ACC112 (cell line): Measurements from ENCODE around the gene PLA2G2C.
"Not testable (repeated sequence)": the region's sequence is repeated elsewhere in the genome, so short reads cannot be mapped to it uniquely, and the experiment has no call there.

ENCODE experiments used
- H2AFZ ChIP-seq: fragments of 200-600 bp; sonication (generic); one replicate; pipeline ENCODE4 v1.6.0; 2017; ENCODE audit warnings: antibody characterized with exemption, low read length; ENCODE audit not compliant: unreplicated experiment
- H3K27ac ChIP-seq: fragments of 200-600 bp; sonication (generic); 2 replicates; pipeline ENCODE4 v1.5.1; 2014; ENCODE audit warnings: low read depth, mild to moderate bottlenecking, antibody characterized with exemption, low read length, moderate library complexity
- H3K27me3 ChIP-seq: fragments of 200-600 bp; sonication (generic); 2 replicates; pipeline ENCODE4 v1.6.1; 2014; ENCODE audit warnings: mild to moderate bottlenecking, antibody characterized with exemption, low read length, moderate library complexity, mixed read lengths; ENCODE audit not compliant: insufficient read depth
- H3K36me3 ChIP-seq: fragments of 200-600 bp; sonication (generic); 2 replicates; pipeline ENCODE4 v1.6.1; 2016; ENCODE audit warnings: mild to moderate bottlenecking, antibody characterized with exemption, low read length, moderate library complexity, mixed read lengths; ENCODE audit not compliant: insufficient read depth
- H3K4me1 ChIP-seq: fragments of 200-600 bp; sonication (generic); one replicate; pipeline ENCODE4 v1.6.1; 2016; ENCODE audit warnings: low read length, mixed read lengths; ENCODE audit not compliant: insufficient read depth, unreplicated experiment, control insufficient read depth
- H3K4me3 ChIP-seq: fragments of 200-600 bp; sonication (generic); 2 replicates; pipeline ENCODE4 v1.5.1; 2014; ENCODE audit warnings: mild to moderate bottlenecking, low read depth, low read length
- H3K79me2 ChIP-seq: fragments of 200-600 bp; sonication (generic); one replicate; pipeline ENCODE4 v1.6.0; 2016; ENCODE audit warnings: low read length; ENCODE audit not compliant: control insufficient read depth, unreplicated experiment, insufficient read depth

PLA2G2C gene

DNA sequence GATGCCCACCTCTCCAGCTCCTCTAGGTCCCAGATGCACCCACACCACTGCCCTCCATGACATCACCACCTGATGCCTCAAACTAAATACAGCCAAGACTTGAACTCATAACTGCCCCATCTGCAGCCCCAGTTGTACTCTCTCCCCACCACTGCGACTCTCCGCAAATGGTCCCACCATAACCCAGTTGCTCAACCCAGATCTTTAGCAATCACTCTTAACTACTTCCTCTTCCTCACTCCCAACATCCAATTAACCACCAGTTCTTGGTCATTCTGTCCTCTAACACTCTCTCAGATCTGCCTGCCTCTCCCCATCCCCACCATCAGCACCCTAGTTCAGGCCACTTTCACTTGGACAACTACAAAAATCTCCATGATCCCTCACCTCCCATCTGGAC is 36.8 kb upstream of the PLA2G2C start:
- H3K4me1 ChIP-seq, result no peaks in the 10 kb centered on the region
- no peaks in the 10 kb centered on the region for H3K79me2 ChIP-seq
- no peak overlapping the region for H2AFZ ChIP-seq
- peaks cover 90% of the 10 kb centered on the region for H3K27me3 ChIP-seq
- H3K36me3 ChIP-seq, result no peaks in the 10 kb centered on the region
- no peak overlapping the region for H3K4me3 ChIP-seq
- no peak overlapping the region for H3K27ac ChIP-seq

DNA sequence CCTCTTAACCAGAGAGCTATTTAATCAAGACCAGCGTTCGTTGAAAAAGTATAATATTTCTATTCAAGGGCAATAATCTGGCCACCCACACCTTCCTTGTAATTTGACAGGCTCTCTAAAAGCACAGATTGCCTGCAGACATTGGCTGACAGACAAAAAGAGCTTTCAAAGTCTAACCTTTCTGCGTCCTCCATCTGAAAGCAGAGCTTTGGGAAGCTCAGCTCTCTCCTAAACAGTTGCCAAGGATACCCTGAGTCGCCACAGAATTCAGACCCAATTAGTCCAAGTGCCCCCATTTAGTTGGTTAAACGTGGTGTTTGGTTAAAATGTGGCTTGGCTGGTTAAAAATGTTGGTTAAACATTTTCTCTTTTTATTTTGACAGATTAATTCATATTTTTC is 33.7 kb upstream of the PLA2G2C start:
- Histone ChIP-seq H3K36me3 (no peaks in the 10 kb centered on the region), H3K4me1 (no peaks in the 10 kb centered on the region), H3K27me3 (peaks cover 86% of the 10 kb centered on the region), H3K4me3 (no peak overlapping the region), H2AFZ (no peak overlapping the region), H3K79me2 (no peaks in the 10 kb centered on the region), H3K27ac (no peak overlapping the region)

GRCh38 chr1:20219053-20219452 is 32.7 kb upstream of the PLA2G2C start:
- not testable (repeated sequence) for H3K4me3 ChIP-seq, H3K79me2 ChIP-seq, H2AFZ ChIP-seq, H3K36me3 ChIP-seq, H3K27ac ChIP-seq, H3K4me1 ChIP-seq
- H3K27me3 ChIP-seq, result peaks cover 86% of the 10 kb centered on the region

GRCh38 chr1:20216574-20216973 is 30.3 kb upstream of the PLA2G2C start:
- peaks cover 5% of the 10 kb centered on the region for H3K4me1 ChIP-seq
- no peaks in the 10 kb centered on the region for H3K79me2 ChIP-seq
- H3K27ac ChIP-seq, result no peak overlapping the region
- H3K36me3 ChIP-seq, result no peaks in the 10 kb centered on the region
- peaks cover 68% of the 10 kb centered on the region for H3K27me3 ChIP-seq
- H2AFZ ChIP-seq, result no peak overlapping the region
- no peak overlapping the region for H3K4me3 ChIP-seq

DNA sequence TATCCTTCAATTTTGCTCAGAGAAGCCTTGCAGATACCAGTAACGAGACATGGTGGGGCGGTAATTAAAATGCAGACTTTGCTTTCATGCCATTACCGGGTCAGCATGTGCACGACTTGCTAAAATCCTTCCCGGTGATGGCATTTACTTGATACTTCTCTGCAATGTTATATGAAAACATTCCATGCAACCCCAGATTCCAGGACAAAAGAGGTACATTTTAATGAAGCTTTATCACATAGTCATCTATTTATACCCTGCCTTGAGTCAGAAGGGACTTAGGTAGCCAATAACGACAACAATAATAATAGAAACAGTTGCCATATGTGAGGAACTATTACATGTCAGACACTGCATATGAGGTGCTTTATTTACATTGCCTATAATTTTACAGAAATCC is 29.4 kb upstream of the PLA2G2C start:
- no peaks in the 10 kb centered on the region for H3K36me3 ChIP-seq
- H3K4me3 ChIP-seq, result no peak overlapping the region
- H3K27me3 ChIP-seq, result peaks cover 62% of the 10 kb centered on the region
- no peak overlapping the region for H2AFZ ChIP-seq
- H3K4me1 ChIP-seq, result peaks cover 5% of the 10 kb centered on the region
- H3K79me2 ChIP-seq, result no peaks in the 10 kb centered on the region
- no peak overlapping the region for H3K27ac ChIP-seq

DNA sequence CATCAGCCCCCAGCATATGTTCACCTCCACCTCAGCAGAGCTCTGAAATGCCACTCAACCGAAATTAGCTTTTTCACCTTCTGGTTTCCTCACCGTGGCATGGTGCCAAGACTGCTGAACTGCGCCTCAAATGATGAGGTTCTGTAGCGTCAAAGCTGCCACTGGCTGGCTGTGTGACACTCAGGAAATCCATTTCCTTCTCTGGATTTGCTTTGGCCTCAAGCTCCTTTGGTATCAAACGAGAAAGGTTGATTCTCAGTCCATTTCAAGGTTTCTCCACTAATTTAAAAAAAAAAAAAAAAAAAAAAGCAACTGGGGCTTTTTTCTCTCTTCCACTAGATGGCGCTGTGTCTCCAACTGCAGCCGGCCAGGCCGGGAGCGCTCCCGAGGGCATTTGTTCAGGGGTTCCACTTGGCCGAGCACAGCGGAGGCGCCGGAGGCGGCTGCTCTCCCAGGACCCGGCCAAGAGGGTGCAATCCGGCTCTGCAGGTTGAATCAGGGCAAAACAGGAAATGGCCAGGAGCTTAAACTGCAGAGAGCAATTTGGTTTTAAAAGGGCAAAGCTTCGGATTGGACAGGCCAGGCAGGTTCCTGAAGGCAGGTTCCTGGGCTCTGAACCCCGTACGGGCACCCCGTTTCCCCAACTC is 26.5 kb upstream of the PLA2G2C start:
- Histone ChIP-seq H3K4me1 (peaks cover 5% of the 10 kb centered on the region), H3K4me3 (no peak overlapping the region), H3K36me3 (no peaks in the 10 kb centered on the region), H3K27ac (no peak overlapping the region), H3K79me2 (no peaks in the 10 kb centered on the region), H2AFZ (no peak overlapping the region), H3K27me3 (peaks cover 49% of the 10 kb centered on the region)

DNA sequence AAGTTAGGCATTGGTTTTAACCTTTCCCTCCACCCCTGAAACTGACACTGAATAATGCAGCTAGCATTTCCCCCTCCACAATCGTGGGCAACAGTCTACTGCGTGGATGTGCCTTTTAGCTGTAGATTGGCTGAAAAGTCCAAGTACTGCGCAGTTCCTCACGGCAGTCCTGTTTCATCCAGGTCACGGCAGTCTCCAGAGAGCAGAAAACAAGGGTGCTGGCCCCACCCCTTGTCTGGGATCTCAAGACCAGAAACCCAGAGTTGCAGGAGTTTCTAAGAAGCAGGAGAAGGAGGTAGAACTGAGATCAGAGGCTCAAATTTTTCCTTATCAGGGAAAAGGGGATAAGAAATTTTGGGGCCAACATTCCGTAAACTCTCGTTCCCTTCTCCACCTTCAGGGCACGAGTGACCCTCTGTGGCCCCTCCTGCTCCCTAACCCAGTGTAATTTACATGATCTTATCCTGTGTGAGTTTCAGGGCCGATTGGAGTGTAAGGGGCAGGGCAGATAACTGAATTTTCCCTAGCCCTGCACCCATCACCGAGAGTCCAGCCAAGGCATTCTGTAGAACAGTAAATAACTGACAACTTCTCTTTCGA is 25.9 kb upstream of the PLA2G2C start:
- Histone ChIP-seq H3K4me1 (peaks cover 5% of the 10 kb centered on the region), H3K79me2 (no peaks in the 10 kb centered on the region), H3K27me3 (peaks cover 43% of the 10 kb centered on the region), H3K4me3 (no peak overlapping the region), H3K36me3 (no peaks in the 10 kb centered on the region), H2AFZ (no peak overlapping the region), H3K27ac (no peak overlapping the region)

GRCh38 chr1:20211511-20211931 is 25.2 kb upstream of the PLA2G2C start:
- H3K4me1 ChIP-seq, result peaks cover 5% of the 10 kb centered on the region
- no peaks in the 10 kb centered on the region for H3K36me3 ChIP-seq
- no peak overlapping the region for H3K27ac ChIP-seq
- H3K79me2 ChIP-seq, result no peaks in the 10 kb centered on the region
- peaks cover 40% of the 10 kb centered on the region for H3K27me3 ChIP-seq
- no peak overlapping the region for H3K4me3 ChIP-seq
- H2AFZ ChIP-seq, result no peak overlapping the region

DNA sequence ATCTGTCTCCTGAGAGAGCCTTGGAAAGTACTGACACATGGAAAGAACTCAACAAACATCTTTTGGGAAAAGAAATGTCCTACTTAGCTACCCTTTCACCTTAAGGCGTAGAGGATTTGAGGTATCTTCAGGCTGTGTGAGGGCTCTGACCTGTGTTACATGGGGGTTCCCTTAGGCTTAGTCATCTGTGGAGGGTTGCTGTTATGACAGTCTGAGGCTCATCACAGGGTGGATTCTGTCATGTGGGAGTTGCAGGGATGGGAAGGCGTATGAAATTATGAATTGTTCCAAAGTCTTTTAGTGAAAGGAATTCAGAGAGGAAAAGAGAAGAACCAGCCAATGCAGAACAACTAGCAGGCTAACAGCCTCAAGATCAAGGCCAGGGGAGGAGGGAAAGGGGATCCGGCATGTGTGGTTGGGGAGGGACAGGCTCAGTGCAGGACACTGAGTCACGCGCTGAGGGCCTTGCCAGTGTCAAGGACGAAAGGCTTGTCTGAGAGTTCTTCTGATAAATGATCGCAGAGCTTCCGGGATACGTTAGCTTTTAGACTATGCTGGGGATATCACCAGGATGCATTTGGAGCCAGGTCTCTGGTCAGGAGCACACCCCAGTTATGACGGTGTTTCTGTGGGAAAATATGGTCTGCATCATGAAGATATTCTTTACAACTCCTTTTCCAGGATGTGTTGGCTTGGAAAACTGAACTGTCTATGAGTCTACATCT is 24.6 kb upstream of the PLA2G2C start:
- H3K79me2 ChIP-seq, result no peaks in the 10 kb centered on the region
- H3K36me3 ChIP-seq, result no peaks in the 10 kb centered on the region
- peaks cover 33% of the 10 kb centered on the region for H3K27me3 ChIP-seq
- no peak overlapping the region for H3K4me3 ChIP-seq
- H3K4me1 ChIP-seq, result peaks cover 5% of the 10 kb centered on the region
- H3K27ac ChIP-seq, result no peak overlapping the region
- no peak overlapping the region for H2AFZ ChIP-seq

GRCh38 chr1:20209471-20209870 is 23.2 kb upstream of the PLA2G2C start:
- Histone ChIP-seq H3K4me1 (peaks cover 5% of the 10 kb centered on the region), H3K4me3 (no peak overlapping the region), H3K36me3 (no peaks in the 10 kb centered on the region), H3K79me2 (no peaks in the 10 kb centered on the region), H2AFZ (no peak overlapping the region), H3K27me3 (peaks cover 19% of the 10 kb centered on the region), H3K27ac (no peak overlapping the region)

GRCh38 chr1:20207546-20207945 is 21.2 kb upstream of the PLA2G2C start:
- no peak overlapping the region for H3K27ac ChIP-seq
- H3K79me2 ChIP-seq, result no peaks in the 10 kb centered on the region
- peaks cover 5% of the 10 kb centered on the region for H3K4me1 ChIP-seq
- no peak overlapping the region for H2AFZ ChIP-seq
- no peak overlapping the region for H3K4me3 ChIP-seq
- peaks cover 23% of the 10 kb centered on the region for H3K27me3 ChIP-seq
- no peaks in the 10 kb centered on the region for H3K36me3 ChIP-seq
